MM.1S (cell line): ENCODE data around the gene DDIT4.

Experiments
- CTCF ChIP-seq: fragments of 300-600 bp; sonication (generic); IDR thresholded peaks from 2 replicates; pipeline ENCODE4 v1.5.1; 2016; ENCODE audit warnings: antibody characterized with exemption, low read length, mixed read lengths
- EZH2 ChIP-seq: fragments of 300-600 bp; sonication (generic); optimal IDR thresholded peaks from 2 replicates; pipeline ENCODE3; 2017; ENCODE audit warnings: low read depth, mild to moderate bottlenecking, antibody characterized with exemption, low read length, mixed read lengths
- EZH2phosphoT487 ChIP-seq: fragments of 300-600 bp; sonication (generic); IDR thresholded peaks from 2 replicates; pipeline ENCODE4 v1.6.1; 2018; ENCODE audit warnings: antibody characterized with exemption, low read length

GRCh38 chr10:72255977-72256729 lies 17.6 kb upstream of the DDIT4 start:
- TF ChIP-seq CTCF (no peak), EZH2 (no peak), EZH2phosphoT487 (no peak)
